ENCODE data around the gene SCO2. TPM values are rescaled to one million over a fixed set of nuclear protein-coding genes. Genes with fewer than 3 reads are reported as not detected.
A peak's percentile ranks its signal among the peaks of the same experiment; 100 is the strongest.

SCO2 gene
- total and polyA plus RNA-seq, 9 of the 15 experiments (the other 6 are each of a cell fraction or from before 2014, with no cell fraction given) = 0.34 to 4.0 (median 1.1) TPM; not detected in 3

DNA sequence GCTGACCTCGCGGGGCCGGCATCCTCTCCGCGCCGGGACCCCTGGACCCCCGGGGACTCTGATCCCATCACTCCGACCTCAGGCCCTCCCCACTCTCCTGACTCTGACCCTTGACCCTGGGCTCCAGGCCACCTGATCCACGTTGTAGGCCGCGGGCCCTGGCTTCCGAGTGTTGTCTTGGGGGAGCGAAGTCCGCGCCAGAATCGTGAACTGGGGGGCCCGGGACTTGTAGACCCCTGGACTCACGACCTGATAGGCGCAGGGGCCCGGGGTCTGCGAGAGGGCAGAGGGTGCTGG, 5.1 kb upstream of the SCO2 start:
- no peaks in the 10 kb centered on the region for H3K36me3 ChIP-seq (ENCODE audit: control insufficient read depth, insufficient read depth, low read length)
- no peak overlapping the region for H3K4me2 ChIP-seq (ENCODE audit: insufficient read depth, low read length)
- H3K27ac ChIP-seq (ENCODE audit: extremely low read depth, low read depth, low read length) = no peak overlapping the region
- no peaks in the 10 kb centered on the region for H4K20me1 ChIP-seq (replicated peaks; ENCODE audit: control insufficient read depth, insufficient read depth, low read length)
- no peaks in the 10 kb centered on the region for H3K9me1 ChIP-seq (ENCODE audit: control insufficient read depth, insufficient read depth, low read length)
- ATAC-seq (no peak), DNase-seq (ENCODE audit: extremely low read depth in 1 of 4, low spot score in 3 of 4) (no peak), FAIRE-seq (no peak)
- TF ChIP-seq POLR2G (IDR thresholded peaks at IDR 0.05; ENCODE audit: low read depth, low read length) (peak; percentile 55; the same call in 1 of the 2 replicates), HNRNPH1 (optimal IDR thresholded peaks at IDR 0.05; ENCODE audit: low read depth, low read length) (no peak)
- no peaks in the 10 kb centered on the region for H3K27me3 ChIP-seq (ENCODE audit: control insufficient read depth in 2 of 2, insufficient read depth in 2 of 2, low read length in 2 of 2)
- H3K9me3 ChIP-seq (replicated peaks; ENCODE audit: control insufficient read depth, insufficient read depth, low read depth, low read length) = 0 out of 2 replicates have a peak, but pooled peaks cover 2% of the 10 kb centered on the region
- no TSS peak for BruUV-seq (replicated peaks)
- CTCF ChIA-PET (ENCODE audit: low intra/inter-chr PET ratio) = no interaction called here
- peaks cover 18 to 56% of the 10 kb centered on the region in 2 experiments; a peak in 4 of 5 replicates for H3K4me1 ChIP-seq (replicated peaks in 1 of 2; ENCODE audit: control insufficient read depth in 2 of 2, insufficient read depth in 2 of 2, low read length in 2 of 2)
- in situ Hi-C loops (cut with MboI) (no loop called here), intact Hi-C loops (cut with micrococcal nuclease) (no loop called here)
- no peak overlapping the region for H3K4me3 ChIP-seq
- no peak overlapping the region for H2AFZ ChIP-seq (ENCODE audit: low read depth, low read length)
- WGBS (ENCODE audit: insufficient coverage, low coverage, missing lambda C conversion rate) = 98% methylated on average over 7 of the region's 21 CpGs
- peaks cover 14% of the 10 kb centered on the region; the same call in 2 of the 3 replicates for H3K79me2 ChIP-seq (ENCODE audit: control insufficient read depth, insufficient read depth, low read length)
- no peak overlapping the region for H3K9ac ChIP-seq (ENCODE audit: insufficient read depth in 1 of 2, low read depth in 2 of 2, low read length in 2 of 2)
- POLR2A ChIA-PET = no interaction called here

- H3K36me3 ChIP-seq (ENCODE audit: control insufficient read depth, insufficient read depth, low read length) = no peaks in the 10 kb centered on the region
- no peak within 1 kb of the TSS for H3K27ac ChIP-seq (ENCODE audit: extremely low read depth, low read depth, low read length)
- ATAC-seq (no peak), FAIRE-seq (no peak), DNase-seq (ENCODE audit: extremely low read depth in 1 of 4, low spot score in 3 of 4) (no peak)
- H3K27me3 ChIP-seq (ENCODE audit: control insufficient read depth in 2 of 2, insufficient read depth in 2 of 2, low read length in 2 of 2) = no peaks in the 10 kb centered on the region
- H3K9ac ChIP-seq (ENCODE audit: insufficient read depth in 1 of 2, low read depth in 2 of 2, low read length in 2 of 2) = no peak within 1 kb of the TSS
- no peaks in the 10 kb centered on the region for H3K9me1 ChIP-seq (ENCODE audit: control insufficient read depth, insufficient read depth, low read length)
- intact Hi-C loops (cut with micrococcal nuclease) = loop anchor here (5.0 kb wide), 1 partner anchor 32 kb away; the partner anchor contains the start of gene SYCE3
- POLR2A ChIA-PET = no interaction called here
- H3K4me3 ChIP-seq = no peak within 1 kb of the TSS
- 0 out of 2 replicates have a peak, but pooled peaks cover 2% of the 10 kb centered on the region for H3K9me3 ChIP-seq (replicated peaks; ENCODE audit: control insufficient read depth, insufficient read depth, low read depth, low read length)
- H2AFZ ChIP-seq (ENCODE audit: low read depth, low read length) = no peak within 1 kb of the TSS
- H3K4me1 ChIP-seq (replicated peaks in 1 of 2; ENCODE audit: control insufficient read depth in 2 of 2, insufficient read depth in 2 of 2, low read length in 2 of 2) = peaks cover 18 to 61% of the 10 kb centered on the region in 2 experiments; a peak in 4 of 5 replicates
- H4K20me1 ChIP-seq (replicated peaks; ENCODE audit: control insufficient read depth, insufficient read depth, low read length) = no peaks in the 10 kb centered on the region
- WGBS (ENCODE audit: insufficient coverage, low coverage, missing lambda C conversion rate) = 100% methylated on average over 6 of the region's 92 CpGs
- CTCF ChIA-PET (ENCODE audit: low intra/inter-chr PET ratio) = no interaction called here
- in situ Hi-C loops (cut with MboI) = no loop called here
- BruUV-seq (replicated peaks) = no TSS peak
- H3K4me2 ChIP-seq (ENCODE audit: insufficient read depth, low read length) = no peak within 1 kb of the TSS
- TF ChIP-seq, protein P1, sequence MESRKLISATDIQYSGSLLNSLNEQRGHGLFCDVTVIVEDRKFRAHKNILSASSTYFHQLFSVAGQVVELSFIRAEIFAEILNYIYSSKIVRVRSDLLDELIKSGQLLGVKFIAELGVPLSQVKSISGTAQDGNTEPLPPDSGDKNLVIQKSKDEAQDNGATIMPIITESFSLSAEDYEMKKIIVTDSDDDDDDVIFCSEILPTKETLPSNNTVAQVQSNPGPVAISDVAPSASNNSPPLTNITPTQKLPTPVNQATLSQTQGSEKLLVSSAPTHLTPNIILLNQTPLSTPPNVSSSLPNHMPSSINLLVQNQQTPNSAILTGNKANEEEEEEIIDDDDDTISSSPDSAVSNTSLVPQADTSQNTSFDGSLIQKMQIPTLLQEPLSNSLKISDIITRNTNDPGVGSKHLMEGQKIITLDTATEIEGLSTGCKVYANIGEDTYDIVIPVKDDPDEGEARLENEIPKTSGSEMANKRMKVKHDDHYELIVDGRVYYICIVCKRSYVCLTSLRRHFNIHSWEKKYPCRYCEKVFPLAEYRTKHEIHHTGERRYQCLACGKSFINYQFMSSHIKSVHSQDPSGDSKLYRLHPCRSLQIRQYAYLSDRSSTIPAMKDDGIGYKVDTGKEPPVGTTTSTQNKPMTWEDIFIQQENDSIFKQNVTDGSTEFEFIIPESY (CRISPR knock-in tag; IDR thresholded peaks at IDR 0.05) = peak; percentile 47; the same call in 1 of the 2 replicates
- no peak for TF ChIP-seq MCM3 (IDR thresholded peaks at IDR 0.05)
- peak; percentile 27; the same call in 1 of the 2 replicates for TF ChIP-seq POLR2G (IDR thresholded peaks at IDR 0.05; ENCODE audit: low read depth, low read length)
- H3K79me2 ChIP-seq (ENCODE audit: control insufficient read depth, insufficient read depth, low read length) = peaks cover 17% of the 10 kb centered on the region; the same call in 2 of the 3 replicates
Observed at GRCh38 chr22:50529897-50530579, 4.6 kb upstream of the SCO2 start, which contains the start of gene TYMP. Gene TYMP, minus strand, starts transcription at chr22:50530012. Its CDS starts 303 bp downstream, at chr22:50529709.
